IMR-90 (cell line): ENCODE data around the gene RPA3. TPM values are rescaled to one million over a fixed set of nuclear protein-coding genes. Genes with fewer than 3 reads are reported as not detected.

Experiments
- ATAC-seq: fragments of 200-7000 bp; cut with Tn5 transposase; 2 replicates; pipeline ENCODE4 v1.9.1; 2020; ENCODE audit warnings: low read depth, mild to moderate bottlenecking, moderate library complexity
- BruUV-seq: library from RNA; stranded (reverse); fragments of 400-500 nt; replicated peaks from 2 replicates; lab custom pipeline; 2021; lab: Mats Ljungman, UMichigan
- CTCF ChIA-PET: fragments of 300-600 bp; formaldehyde crosslinking; extraction: SDS; loops from one replicate; lab custom pipeline; 2021; ENCODE audit warnings: antibody characterized with exemption; lab: Yijun Ruan, JAX
- POLR2A ChIA-PET: fragments of 300-600 bp; sonication (Branson Sonifier 250); formaldehyde crosslinking; loops from one replicate; lab custom pipeline; 2022; ENCODE audit warnings: antibody characterized with exemption; ENCODE audit not compliant: unreplicated experiment; lab: Charles Lee
- DNase-seq: peaks from one replicate; pipeline ENCODE4 v3.0.0; 2013
- H2AFZ ChIP-seq: replicated peaks from 2 replicates; pipeline ENCODE3; 2013; ENCODE audit warnings: low read length, mild to moderate bottlenecking; ENCODE audit not compliant: poor library complexity
- H2AK5ac ChIP-seq: 2 replicates; pipeline ENCODE4 v1.6.1; 2013; ENCODE audit warnings: low read depth, low read length, inconsistent platforms
- H2AK9ac ChIP-seq: replicated peaks from 2 replicates; pipeline ENCODE3; 2013; ENCODE audit warnings: mild to moderate bottlenecking, low read depth, low read length, moderate library complexity; ENCODE audit not compliant: poor library complexity
- H2BK120ac ChIP-seq: 2 replicates; pipeline ENCODE4 v1.6.1; 2013; ENCODE audit warnings: low read depth, low read length, inconsistent platforms
- H2BK15ac ChIP-seq: 3 replicates; pipeline ENCODE4 v1.6.1; 2013; ENCODE audit warnings: low read depth, low read length, inconsistent platforms
- H2BK20ac ChIP-seq: 2 replicates; pipeline ENCODE4 v1.6.1; 2013; ENCODE audit warnings: low read depth, mild to moderate bottlenecking, inconsistent platforms, low read length, moderate library complexity
- H2BK5ac ChIP-seq: 2 replicates; pipeline ENCODE4 v1.6.1; 2013; ENCODE audit warnings: mild to moderate bottlenecking, low read depth, low read length, inconsistent platforms; ENCODE audit not compliant: poor library complexity, severe bottlenecking
- H3K14ac ChIP-seq: replicated peaks from 2 replicates; pipeline ENCODE4 v1.6.1; 2013; ENCODE audit warnings: low read depth, low read length, inconsistent platforms
- H3K18ac ChIP-seq: 2 replicates; pipeline ENCODE4 v1.6.1; 2013; ENCODE audit warnings: low read depth, low read length, control low read depth
- H3K23ac ChIP-seq: 2 replicates; pipeline ENCODE4 v1.6.1; 2013; ENCODE audit warnings: low read depth, low read length, inconsistent platforms
- H3K27ac ChIP-seq: 2 replicates; pipeline ENCODE4 v1.5.1; 2013; ENCODE audit warnings: mild to moderate bottlenecking, control low read depth, low read length; ENCODE audit not compliant: insufficient read depth
- H3K27me3 ChIP-seq: 2 replicates; pipeline ENCODE4 v1.6.1; 2013; ENCODE audit warnings: low read length; ENCODE audit not compliant: control insufficient read depth, insufficient read depth
- H3K36me3 ChIP-seq: 2 replicates; pipeline ENCODE4 v1.6.1; 2013; ENCODE audit warnings: low read length, mixed read lengths; ENCODE audit not compliant: control insufficient read depth, insufficient read depth
- H3K4ac ChIP-seq: 2 replicates; pipeline ENCODE4 v1.6.1; 2013; ENCODE audit warnings: low read depth, low read length, inconsistent platforms
- H3K4me1 ChIP-seq: 2 replicates; pipeline ENCODE4 v1.6.1; 2013; ENCODE audit warnings: low read length, mixed read lengths; ENCODE audit not compliant: control insufficient read depth, insufficient read depth
- H3K4me2 ChIP-seq: 2 replicates; pipeline ENCODE4 v1.6.1; 2013; ENCODE audit warnings: low read depth, mild to moderate bottlenecking, control low read depth, low read length, moderate library complexity
- H3K4me3 ChIP-seq: 2 replicates; pipeline ENCODE4 v1.5.1; 2013; ENCODE audit warnings: low read depth, mild to moderate bottlenecking, control low read depth, low read length, moderate library complexity; ENCODE audit not compliant: insufficient read depth
- H3K56ac ChIP-seq: 2 replicates; pipeline ENCODE4 v1.6.1; 2013; ENCODE audit warnings: low read length, inconsistent platforms; ENCODE audit not compliant: insufficient read depth; ENCODE audit errors: extremely low read depth
- H3K79me1 ChIP-seq, 2 experiments: 2 replicates each; pipeline ENCODE4 v1.6.1; 2013; ENCODE audit warnings: low read length in 2 of 2, inconsistent platforms in 1 of 2, low read depth in 1 of 2
- H3K9ac ChIP-seq: 2 replicates; pipeline ENCODE4 v1.6.1; 2013; ENCODE audit warnings: low read depth, low read length, control low read depth
- H3K9me1 ChIP-seq: 2 replicates; pipeline ENCODE4 v1.6.1; 2013; ENCODE audit warnings: low read length, inconsistent platforms; ENCODE audit not compliant: insufficient read depth
- H3K9me3 ChIP-seq: 2 replicates; pipeline ENCODE4 v1.6.1; 2013; ENCODE audit warnings: low read length; ENCODE audit not compliant: control insufficient read depth, insufficient read depth
- H4K20me1 ChIP-seq: 2 replicates; pipeline ENCODE4 v1.6.1; 2013; ENCODE audit warnings: low read length, inconsistent platforms; ENCODE audit not compliant: insufficient read depth
- H4K5ac ChIP-seq: 2 replicates; pipeline ENCODE4 v1.6.1; 2013; ENCODE audit warnings: mild to moderate bottlenecking, low read depth, low read length, control low read depth
- H4K8ac ChIP-seq, 2 experiments: 2 replicates each; pipeline ENCODE4 v1.6.1; 2013; ENCODE audit warnings: low read depth in 2 of 2, low read length in 2 of 2, control low read depth in 1 of 2, inconsistent platforms in 1 of 2
- H4K91ac ChIP-seq: 2 replicates; pipeline ENCODE4 v1.6.1; 2013; ENCODE audit warnings: low read depth, low read length, inconsistent platforms; ENCODE audit not compliant: insufficient read depth
- POLR2A ChIP-seq: IDR thresholded peaks from 2 replicates; pipeline ENCODE4 v1.6.1; 2012; ENCODE audit warnings: mild to moderate bottlenecking, low read depth, low read length
- RFX5 ChIP-seq: IDR thresholded peaks from 2 replicates; pipeline ENCODE4 v1.8.0; 2012; ENCODE audit warnings: low read depth, mild to moderate bottlenecking, low read length, moderate library complexity
- SMC3 ChIP-seq: fragments of 150-350 bp; IDR thresholded peaks from 2 replicates; pipeline ENCODE4 v1.6.1; 2016; ENCODE audit warnings: low read depth, mild to moderate bottlenecking, antibody characterized with exemption, low read length, moderate library complexity
- WGBS, 2 experiments: methylation state at CpG; one replicate each; pipeline versions ENCODE4 v1.1.5 to v1.1.7; 2013; ENCODE audit warnings: missing lambda C conversion rate in 2 of 2; ENCODE audit not compliant: insufficient read length in 1 of 2; ENCODE audit errors: extremely low coverage in 2 of 2; 5-methylcytosine and 5-hydroxymethylcytosine counted together
- dilution Hi-C: fragments of 300-500 bp; cut with HindIII; formaldehyde crosslinking; loops from one replicate; pipeline ENCODE4 v1.14.3; 2018; ENCODE audit warnings: low sequenced_read_pairs; ENCODE audit not compliant: unreplicated experiment
- in situ Hi-C: fragments of 300-500 bp; cut with MboI; formaldehyde crosslinking; loops from 3 replicates; pipeline ENCODE4 v1.14.3; 2019; ENCODE audit warnings: low sequenced_read_pairs, inconsistent platforms, mixed read lengths
- intact Hi-C: fragments of 100-400 bp; cut with micrococcal nuclease; formaldehyde crosslinking; loops from 2 replicates; pipeline ENCODE4 v1.10.0; 2022
- polyA plus RNA-seq, 3 experiments: library from polyadenylated mRNA; depleted of rRNA; stranded (reverse); fragments of >200 nt; gene quantifications; 2 replicates each; pipeline ENCODE4 v1.2.3, GENCODE V29; 2012; ENCODE audit warnings: low replicate concordance in 1 of 3
- total RNA-seq: library from RNA; depleted of rRNA; stranded (reverse); fragments of >200 nt; gene quantifications from 2 replicates; pipeline ENCODE4 v1.2.3, GENCODE V29; 2012
- TF ChIP-seq, protein P1 (sequence below): fragments of 150-350 bp; IDR thresholded peaks from 2 replicates; pipeline ENCODE4 v1.6.1; 2016; ENCODE audit warnings: low read depth, mild to moderate bottlenecking, low read length, moderate library complexity, borderline replicate concordance

Gene RPA3
- total and polyA plus RNA-seq, 2 of the 4 experiments (the other 2 are of a cell fraction): 12.7 to 21.1 TPM

GRCh38 chr7:7745966-7746365 is 27.6 kb upstream of the RPA3 start:
- TF ChIP-seq POLR2A (no peak), RFX5 (no peak), SMC3 (no peak)
- TF ChIP-seq, protein P1, sequence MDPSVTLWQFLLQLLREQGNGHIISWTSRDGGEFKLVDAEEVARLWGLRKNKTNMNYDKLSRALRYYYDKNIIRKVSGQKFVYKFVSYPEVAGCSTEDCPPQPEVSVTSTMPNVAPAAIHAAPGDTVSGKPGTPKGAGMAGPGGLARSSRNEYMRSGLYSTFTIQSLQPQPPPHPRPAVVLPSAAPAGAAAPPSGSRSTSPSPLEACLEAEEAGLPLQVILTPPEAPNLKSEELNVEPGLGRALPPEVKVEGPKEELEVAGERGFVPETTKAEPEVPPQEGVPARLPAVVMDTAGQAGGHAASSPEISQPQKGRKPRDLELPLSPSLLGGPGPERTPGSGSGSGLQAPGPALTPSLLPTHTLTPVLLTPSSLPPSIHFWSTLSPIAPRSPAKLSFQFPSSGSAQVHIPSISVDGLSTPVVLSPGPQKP: no peak
- dilution Hi-C loops: no loop called here

More at GRCh38 chr7:7745966-7746365, 27.6 kb upstream of the RPA3 start:
- H4K20me1 ChIP-seq: no peaks in the 10 kb centered on the region
- no peak overlapping the region for H2BK5ac ChIP-seq
- no peak overlapping the region for H3K18ac ChIP-seq
- H3K4me3 ChIP-seq: no peak overlapping the region
- no peaks in the 10 kb centered on the region for H3K9me1 ChIP-seq
- H3K56ac ChIP-seq: no peak overlapping the region
- H2BK120ac ChIP-seq: no peak overlapping the region
- no peak overlapping the region for H3K14ac ChIP-seq
- H3K27me3 ChIP-seq: no peaks in the 10 kb centered on the region
- no peak overlapping the region for H2AFZ ChIP-seq
- H3K4ac ChIP-seq: no peak overlapping the region
- no peaks in the 10 kb centered on the region for H3K4me1 ChIP-seq
- in situ Hi-C loops (no loop called here), intact Hi-C loops (no loop called here)
- no peak overlapping the region for H3K23ac ChIP-seq
- H3K27ac ChIP-seq: no peak overlapping the region
- no peak overlapping the region for H4K8ac ChIP-seq
- H2BK20ac ChIP-seq: no peak overlapping the region
- ATAC-seq: no peak
- H2AK5ac ChIP-seq: no peak overlapping the region
- ChIA-PET CTCF (interaction anchor here (0.8 kb wide), 1 partner anchor 49 kb away, joined by 3 read pairs; no protein-coding TSS in a partner anchor), POLR2A (no interaction called here)
- H4K91ac ChIP-seq: no peak overlapping the region
- H3K9me3 ChIP-seq: no peaks in the 10 kb centered on the region
- H2BK15ac ChIP-seq: no peak overlapping the region
- H4K5ac ChIP-seq: no peak overlapping the region
- no peaks in the 10 kb centered on the region for H3K79me1 ChIP-seq
- BruUV-seq: no TSS peak
- H3K9ac ChIP-seq: no peak overlapping the region
- DNase-seq: no peak
- H2AK9ac ChIP-seq: no peak overlapping the region
- H3K4me2 ChIP-seq: no peak overlapping the region
- no CpG with 5 or more reads among the region's 4 CpGs for WGBS, 2 experiments
- H3K36me3 ChIP-seq: no peaks in the 10 kb centered on the region
